Ascending aorta (tissue), 2 donors: ENCODE data around the gene PITPNM3. TPM values are rescaled to one million over a fixed set of nuclear protein-coding genes. Genes with fewer than 3 reads are reported as not detected.

Experiments
- DNase-seq, 2 donors: peaks; one replicate each; pipeline ENCODE4 v3.0.0-alpha.2; 2019; ENCODE audit warnings: low spot score in 2 of 2
- H3K27ac ChIP-seq, 2 donors: fragments of 200-600 bp; sonication (generic); one replicate each; pipeline ENCODE4 v1.5.1; 2016 to 2017; ENCODE audit warnings: mild to moderate bottlenecking in 1 of 2
- H3K27me3 ChIP-seq: fragments of 200-600 bp; sonication (generic); one replicate; pipeline ENCODE4 v1.5.1; 2017
- H3K36me3 ChIP-seq, 2 donors: fragments of 200-600 bp; sonication (generic); one replicate each; pipeline ENCODE4 v1.5.1; 2016
- H3K4me1 ChIP-seq, 2 donors: fragments of 200-600 bp; sonication (generic); one replicate each; pipeline ENCODE4 v1.5.1; 2016 to 2017; ENCODE audit warnings: mild to moderate bottlenecking in 1 of 2
- H3K4me3 ChIP-seq, 2 donors: fragments of 200-600 bp; sonication (generic); one replicate each; pipeline ENCODE4 v1.5.1; 2016 to 2017; ENCODE audit warnings: mild to moderate bottlenecking in 1 of 2
- H3K9me3 ChIP-seq, 2 donors: fragments of 200-600 bp; sonication (generic); one replicate each; pipeline ENCODE4 v1.5.1; 2016
- CTCF ChIP-seq, 3 experiments: fragments of 200-600 bp in 2 of 3; fragments of 450-650 bp in 1 of 3; sonication (generic) in 2 of 3; IDR thresholded peaks; one replicate each; pipeline ENCODE4 v1.5.1; 2016 to 2019; ENCODE audit warnings: antibody characterized with exemption in 3 of 3, mild to moderate bottlenecking in 1 of 3, moderate library complexity in 1 of 3
- intact Hi-C: fragments of 100-400 bp; cut with DNase I; formaldehyde crosslinking; loops from one replicate; pipeline ENCODE4 v1.15.1; 2023
- total RNA-seq: library from RNA; depleted of rRNA; stranded (reverse); fragments of >200 nt; gene quantifications from one replicate; pipeline ENCODE4 v1.1.0, GENCODE V29; 2016

PITPNM3 gene
- total RNA-seq, 1 donor from 2014 or later, result 10.4 TPM

- H3K27ac ChIP-seq, result no peak overlapping the region
- peaks cover 0 to 3% of the 10 kb centered on the region in 2 donors for H3K9me3 ChIP-seq
- H3K27me3 ChIP-seq, result no peaks in the 10 kb centered on the region
- peak; percentile 48 to 81 (median 76) for TF ChIP-seq CTCF (IDR thresholded peaks at IDR 0.05)
- intact Hi-C loops, result loop anchor here (5.0 kb wide), 1 partner anchor 849 kb away; no protein-coding TSS in a partner anchor
- H3K4me3 ChIP-seq, result no peak overlapping the region
- no peaks in the 10 kb centered on the region for H3K36me3 ChIP-seq
- no peaks in the 10 kb centered on the region for H3K4me1 ChIP-seq
- DNase-seq, result no peak
Measured at GRCh38 chr17:6435968-6436367, 120.4 kb downstream of the PITPNM3 start.

GRCh38 chr17:6435051-6435450 lies 121.3 kb downstream of the PITPNM3 start, which contains the start of gene AIPL1:
Gene AIPL1, minus strand, starts transcription at chr17:6435121. Its CDS starts 17 bp downstream, at chr17:6435104.
- H3K4me3 ChIP-seq, result no peak within 1 kb of the TSS
- no peak for DNase-seq
- no peaks in the 10 kb centered on the region for H3K36me3 ChIP-seq
- intact Hi-C loops, result loop anchor here (5.0 kb wide), 1 partner anchor 848 kb away; no protein-coding TSS in a partner anchor
- no peak within 1 kb of the TSS for H3K27ac ChIP-seq
- no peak for TF ChIP-seq CTCF (IDR thresholded peaks at IDR 0.05)
- peaks cover 0 to 8% of the 10 kb centered on the region in 2 donors for H3K9me3 ChIP-seq
- no peaks in the 10 kb centered on the region for H3K4me1 ChIP-seq
- H3K27me3 ChIP-seq, result no peaks in the 10 kb centered on the region

- no peaks in the 10 kb centered on the region for H3K27me3 ChIP-seq
- no peak for TF ChIP-seq CTCF (IDR thresholded peaks at IDR 0.05)
- no peak overlapping the region for H3K4me3 ChIP-seq
- intact Hi-C loops, result no loop called here
- H3K27ac ChIP-seq, result no peak overlapping the region
- no peaks in the 10 kb centered on the region for H3K4me1 ChIP-seq
- H3K36me3 ChIP-seq, result no peaks in the 10 kb centered on the region
- peaks cover 0 to 8% of the 10 kb centered on the region in 2 donors for H3K9me3 ChIP-seq
- no peak for DNase-seq
Measured at GRCh38 chr17:6430769-6431168, 125.6 kb downstream of the PITPNM3 start.

- no peak for DNase-seq
- intact Hi-C loops, result no loop called here
- Histone ChIP-seq H3K4me1 (no peaks in the 10 kb centered on the region), H3K27ac (no peak overlapping the region), H3K4me3 (no peak overlapping the region), H3K9me3 (peaks cover 0 to 8% of the 10 kb centered on the region in 2 donors), H3K27me3 (no peaks in the 10 kb centered on the region), H3K36me3 (no peaks in the 10 kb centered on the region)
- TF ChIP-seq CTCF (IDR thresholded peaks at IDR 0.05), result no peak
Measured at GRCh38 chr17:6429266-6429665, 127.1 kb downstream of the PITPNM3 start.

- intact Hi-C loops, result no loop called here
- TF ChIP-seq CTCF (IDR thresholded peaks at IDR 0.05), result no peak
Measured at GRCh38 chr17:6428207-6428965, 128.0 kb downstream of the PITPNM3 start.

More at GRCh38 chr17:6428207-6428965, 128.0 kb downstream of the PITPNM3 start:
- peaks cover 0 to 8% of the 10 kb centered on the region in 2 donors for H3K9me3 ChIP-seq
- H3K4me1 ChIP-seq, result no peaks in the 10 kb centered on the region
- no peaks in the 10 kb centered on the region for H3K27me3 ChIP-seq
- no peak overlapping the region for H3K4me3 ChIP-seq
- no peak for DNase-seq
- H3K27ac ChIP-seq, result no peak overlapping the region
- no peaks in the 10 kb centered on the region for H3K36me3 ChIP-seq
